ENCODE results near the gene ARVCF. TPM values are rescaled to one million over a fixed set of nuclear protein-coding genes. Genes with fewer than 3 reads are reported as not detected.

The ARVCF gene
- total RNA-seq, 1 donor from 2014 or later, result 4.1 TPM

GRCh38 chr22:20043057-20043996, 26.7 kb upstream of the ARVCF start:
- no peak for DNase-seq
- Mint-ChIP-seq H3K4me1 (peaks cover 2% of the 10 kb centered on the region), H3K9me3 (no peaks in the 10 kb centered on the region), H3K27ac (no peak overlapping the region), H3K27me3 (no peaks in the 10 kb centered on the region), H3K36me3 (ENCODE audit: low read depth) (peaks cover 35% of the 10 kb centered on the region), H3K4me3 (no peak overlapping the region)
- intact Hi-C loops (cut with micrococcal nuclease), result no loop called here

DNA sequence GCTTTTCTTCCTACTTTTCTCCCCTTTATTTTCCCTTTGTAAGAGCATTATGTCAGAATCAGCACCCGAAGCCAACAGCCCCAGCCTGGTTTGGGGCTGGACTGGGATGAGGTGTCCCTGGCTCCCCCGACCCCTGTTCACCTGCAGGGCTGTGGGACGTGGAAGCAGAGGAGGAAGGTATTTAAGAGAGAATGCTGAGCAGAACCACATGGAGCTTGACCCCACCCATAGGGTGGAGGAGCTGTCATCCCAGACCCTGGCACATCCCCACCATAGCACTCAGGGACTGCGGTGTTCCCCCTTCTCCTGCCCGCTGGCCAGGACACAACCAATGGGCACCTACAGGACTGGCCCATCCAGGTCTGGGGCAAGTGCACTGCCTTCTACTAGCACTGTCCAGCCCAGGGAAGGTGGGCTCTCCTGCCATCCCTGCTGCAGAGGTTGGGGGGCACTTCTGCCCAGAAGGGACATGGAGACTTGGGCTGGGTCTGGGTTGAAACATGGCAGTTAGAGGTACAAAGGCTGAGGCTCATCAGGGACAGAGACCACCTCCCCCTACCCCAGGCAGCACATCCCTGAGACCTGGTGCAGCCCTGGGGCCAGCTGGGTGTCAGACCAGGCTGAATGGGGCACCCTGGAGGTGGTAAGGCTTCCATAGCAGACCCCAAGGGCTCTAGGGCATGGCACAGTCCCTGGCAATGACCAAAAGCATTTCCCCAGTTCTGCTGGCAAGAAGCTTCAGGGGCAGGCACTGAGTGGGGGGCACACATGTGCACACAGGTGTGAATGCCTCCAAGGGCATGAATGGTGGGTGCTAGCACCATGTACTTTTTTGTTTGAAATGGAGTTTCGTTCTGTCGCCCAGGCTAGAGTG, 23.9 kb upstream of the ARVCF start:
- no peak for DNase-seq
- Mint-ChIP-seq H3K27ac (no peak overlapping the region), H3K36me3 (ENCODE audit: low read depth) (peaks cover 29% of the 10 kb centered on the region), H3K4me3 (no peak overlapping the region), H3K9me3 (no peaks in the 10 kb centered on the region), H3K4me1 (peaks cover 6% of the 10 kb centered on the region), H3K27me3 (no peaks in the 10 kb centered on the region)
- intact Hi-C loops (cut with micrococcal nuclease), result no loop called here

DNA sequence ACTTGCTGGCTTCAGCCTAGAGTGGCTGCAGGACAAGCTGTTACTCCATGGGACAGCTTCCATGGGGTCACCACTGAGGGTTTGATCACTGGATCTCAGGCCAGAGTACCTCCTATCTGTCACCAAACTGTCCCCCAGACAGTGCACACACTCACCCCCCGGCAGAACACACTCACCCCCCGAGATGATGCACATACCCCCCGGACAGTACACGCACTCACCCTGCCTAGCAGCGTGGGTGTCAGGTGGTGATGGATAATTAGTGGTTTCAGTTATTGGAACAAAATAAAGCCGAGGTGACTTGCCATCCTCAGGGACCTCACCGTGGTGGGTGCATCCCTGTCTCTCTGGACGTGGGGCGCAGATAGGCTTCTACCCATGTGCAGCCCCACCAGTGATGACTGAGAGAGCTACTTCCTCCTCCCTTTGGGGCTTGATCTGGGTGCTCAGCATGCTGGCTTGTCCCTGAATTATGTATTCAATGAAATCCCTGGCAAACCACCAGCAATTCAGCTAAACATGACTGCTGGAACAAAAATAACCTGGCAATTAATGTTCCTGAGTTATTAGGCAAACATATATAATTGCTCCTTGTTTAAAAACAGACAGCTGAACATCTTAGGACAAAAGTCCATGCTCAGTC, 23.2 kb upstream of the ARVCF start:
- intact Hi-C loops (cut with micrococcal nuclease), result no loop called here
- Mint-ChIP-seq H3K27me3 (no peaks in the 10 kb centered on the region), H3K36me3 (ENCODE audit: low read depth) (peaks cover 24% of the 10 kb centered on the region), H3K9me3 (no peaks in the 10 kb centered on the region), H3K4me1 (peaks cover 6% of the 10 kb centered on the region), H3K4me3 (no peak overlapping the region), H3K27ac (no peak overlapping the region)
- no peak for DNase-seq

DNA sequence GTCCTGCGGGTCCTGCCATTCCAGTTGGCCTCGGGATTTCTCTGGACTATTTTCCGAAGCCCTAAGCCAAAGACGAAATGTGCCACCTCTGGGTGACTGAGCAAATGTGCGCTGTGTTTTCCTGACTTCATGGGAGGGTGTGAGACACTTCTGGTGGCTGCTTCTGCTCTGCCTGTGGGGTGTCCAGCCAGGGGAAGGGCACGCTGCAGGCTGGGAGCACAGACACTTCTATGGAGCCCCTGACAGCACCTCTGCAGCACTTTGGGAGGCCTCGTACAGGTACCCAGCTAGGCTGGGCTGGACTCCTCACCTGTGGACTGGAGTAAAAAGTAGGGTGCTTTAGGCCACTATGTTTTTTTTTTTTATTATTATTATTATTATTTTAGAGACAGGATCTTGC, 22.0 kb upstream of the ARVCF start:
- Mint-ChIP-seq H3K4me1 (peaks cover 6% of the 10 kb centered on the region), H3K9me3 (no peaks in the 10 kb centered on the region), H3K27ac (no peak overlapping the region), H3K27me3 (no peaks in the 10 kb centered on the region), H3K4me3 (no peak overlapping the region), H3K36me3 (ENCODE audit: low read depth) (peaks cover 20% of the 10 kb centered on the region)
- DNase-seq, result no peak
- intact Hi-C loops (cut with micrococcal nuclease), result no loop called here

DNA sequence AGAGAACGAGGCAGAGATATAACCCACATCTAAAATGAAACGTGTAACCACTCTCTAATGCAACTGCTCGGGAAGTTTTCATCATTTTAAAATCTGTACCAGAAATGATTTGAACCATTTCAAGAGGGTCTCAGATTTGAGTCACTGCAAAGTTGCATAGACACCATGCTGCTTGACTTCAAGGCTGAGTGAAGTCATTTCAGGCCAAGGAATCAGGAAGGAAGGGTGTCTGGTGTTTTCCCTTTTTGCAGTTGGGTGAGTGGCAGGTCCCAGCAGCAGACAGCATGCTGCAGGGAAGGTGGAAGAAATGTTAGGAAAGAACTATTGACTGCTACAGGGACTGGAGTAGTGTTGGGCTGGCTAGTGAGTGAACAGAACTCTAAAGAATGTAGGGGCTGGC, 20.8 kb upstream of the ARVCF start:
- intact Hi-C loops (cut with micrococcal nuclease), result no loop called here
- no peaks in the 10 kb centered on the region for H3K27me3 Mint-ChIP-seq
- DNase-seq, result no peak
- peaks cover 6% of the 10 kb centered on the region for H3K4me1 Mint-ChIP-seq
- peaks cover 20% of the 10 kb centered on the region for H3K36me3 Mint-ChIP-seq (ENCODE audit: low read depth)
- H3K4me3 Mint-ChIP-seq, result no peak overlapping the region
- peak overlapping the region; percentile 53 for H3K27ac Mint-ChIP-seq
- no peaks in the 10 kb centered on the region for H3K9me3 Mint-ChIP-seq

GRCh38 chr22:20036535-20037392, 20.1 kb upstream of the ARVCF start:
- H3K4me3 Mint-ChIP-seq, result no peak overlapping the region
- H3K27me3 Mint-ChIP-seq, result no peaks in the 10 kb centered on the region
- intact Hi-C loops (cut with micrococcal nuclease), result no loop called here
- no peak for DNase-seq
- no peaks in the 10 kb centered on the region for H3K9me3 Mint-ChIP-seq
- H3K27ac Mint-ChIP-seq, result peak overlapping the region; percentile 10
- peaks cover 20% of the 10 kb centered on the region for H3K36me3 Mint-ChIP-seq (ENCODE audit: low read depth)
- peaks cover 7% of the 10 kb centered on the region for H3K4me1 Mint-ChIP-seq

DNA sequence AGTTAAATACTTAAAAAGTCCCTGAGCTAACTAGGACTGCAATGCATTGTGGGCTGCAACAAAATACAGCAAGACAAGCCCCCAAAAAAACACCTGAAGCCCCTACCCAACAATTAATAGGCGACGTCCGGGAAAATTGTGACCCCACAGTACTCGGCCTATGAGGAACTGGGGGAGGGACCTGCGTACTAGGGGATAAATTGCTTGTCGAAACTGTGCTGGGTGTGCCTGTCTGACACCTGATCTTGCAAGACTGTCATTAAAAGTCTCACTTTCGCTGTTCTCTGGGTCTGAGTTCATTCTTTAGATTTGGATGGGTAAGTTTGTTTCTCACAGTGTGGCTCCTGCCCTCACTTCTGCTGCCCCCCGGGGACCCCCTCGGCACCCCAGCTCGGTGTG, 19.5 kb upstream of the ARVCF start:
- Mint-ChIP-seq H3K27ac (no peak overlapping the region), H3K36me3 (ENCODE audit: low read depth) (peaks cover 20% of the 10 kb centered on the region)
- intact Hi-C loops (cut with micrococcal nuclease), result no loop called here

GRCh38 chr22:20035375-20036083, 18.9 kb upstream of the ARVCF start:
- H3K4me3 Mint-ChIP-seq, result no peak overlapping the region
- H3K4me1 Mint-ChIP-seq, result peaks cover 11% of the 10 kb centered on the region
- no peaks in the 10 kb centered on the region for H3K27me3 Mint-ChIP-seq
- intact Hi-C loops (cut with micrococcal nuclease), result no loop called here
- H3K9me3 Mint-ChIP-seq, result no peaks in the 10 kb centered on the region
- no peak overlapping the region for H3K27ac Mint-ChIP-seq
- DNase-seq, result no peak
- peaks cover 20% of the 10 kb centered on the region for H3K36me3 Mint-ChIP-seq (ENCODE audit: low read depth)

More for the DNA sequence above, 19.5 kb upstream of the ARVCF start:
- Mint-ChIP-seq H3K4me3 (no peak overlapping the region), H3K4me1 (peaks cover 11% of the 10 kb centered on the region), H3K9me3 (no peaks in the 10 kb centered on the region), H3K27me3 (no peaks in the 10 kb centered on the region)
- DNase-seq, result no peak

- Mint-ChIP-seq H3K4me1 (peaks cover 11% of the 10 kb centered on the region), H3K27me3 (no peaks in the 10 kb centered on the region), H3K9me3 (no peaks in the 10 kb centered on the region), H3K27ac (no peak overlapping the region), H3K36me3 (ENCODE audit: low read depth) (peaks cover 20% of the 10 kb centered on the region), H3K4me3 (no peak overlapping the region)
- intact Hi-C loops (cut with micrococcal nuclease), result no loop called here
- no peak for DNase-seq
These were observed 17.5 kb upstream of the ARVCF start for GRCh38 chr22:20034143-20034542.

DNA sequence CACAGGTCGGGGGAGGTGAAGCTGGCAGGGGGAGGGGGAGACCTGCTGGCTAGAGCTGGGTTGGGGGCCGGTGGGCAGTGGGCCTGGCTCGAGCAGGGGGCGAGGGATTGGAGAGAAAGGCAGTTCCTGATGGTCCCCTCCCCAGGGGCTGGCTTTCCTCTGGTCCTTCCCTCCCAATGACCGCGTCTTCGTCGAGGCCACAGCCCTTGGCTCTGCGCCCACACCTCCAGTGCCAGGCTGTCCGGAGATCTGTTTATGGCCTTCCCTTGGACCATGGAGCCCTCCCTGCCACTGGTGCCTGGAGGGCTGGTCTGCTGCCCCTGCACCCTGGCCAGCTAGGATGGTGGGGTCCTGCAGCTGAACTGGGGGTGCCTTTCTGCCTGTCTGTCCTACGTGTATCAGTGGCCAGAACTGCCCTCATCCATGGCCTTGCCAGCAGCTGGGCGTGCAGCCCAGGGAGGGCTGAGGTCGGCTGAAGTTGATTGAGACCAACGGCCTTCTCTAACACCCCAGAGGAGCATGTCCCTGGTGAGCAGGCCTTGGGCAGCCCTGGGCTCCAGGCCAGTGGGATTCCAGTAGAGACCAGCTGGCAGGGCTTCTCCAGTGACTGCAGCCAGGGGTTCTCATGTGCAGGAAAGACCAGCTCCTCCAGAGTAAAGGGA, 16.6 kb upstream of the ARVCF start:
- Mint-ChIP-seq H3K4me1 (peaks cover 11% of the 10 kb centered on the region), H3K27me3 (no peaks in the 10 kb centered on the region), H3K4me3 (no peak overlapping the region), H3K27ac (no peak overlapping the region), H3K36me3 (ENCODE audit: low read depth) (peaks cover 17% of the 10 kb centered on the region), H3K9me3 (no peaks in the 10 kb centered on the region)
- DNase-seq, result no peak
- intact Hi-C loops (cut with micrococcal nuclease), result no loop called here

- Mint-ChIP-seq H3K27me3 (no peaks in the 10 kb centered on the region), H3K36me3 (ENCODE audit: low read depth) (peaks cover 12% of the 10 kb centered on the region), H3K4me1 (peaks cover 8% of the 10 kb centered on the region), H3K4me3 (no peak overlapping the region), H3K9me3 (no peaks in the 10 kb centered on the region), H3K27ac (no peak overlapping the region)
- DNase-seq, result no peak
- intact Hi-C loops (cut with micrococcal nuclease), result no loop called here
These were observed 15.9 kb upstream of the ARVCF start for GRCh38 chr22:20032407-20032991.

Data from activated CD4-positive, alpha-beta T cell treated with anti-CD3 and anti-CD28 coated beads, Interleukin-2, amount 10 ng/mL, durations not matched to agents 24 days and 14 days (primary cell).